T-cell (primary cell): ENCODE results near the gene TGM2. TPM values are rescaled to one million over a fixed set of nuclear protein-coding genes. Genes with fewer than 3 reads are reported as not detected.

Source experiments
- ATAC-seq, 4 experiments: fragments of 200-7000 bp in 3 of 4; fragments of 150-1000 bp in 1 of 4; cut with Tn5 transposase; replicated peaks in 1 of 4; 1 replicate in 3 of 4; 2 replicates in 1 of 4; pipeline ENCODE4 v1.10.0; 2021; ENCODE audit warnings: moderate library complexity in 3 of 4, mild to moderate bottlenecking in 2 of 4, moderate number of reproducible peaks in 1 of 4
- CTCF ChIA-PET, 2 donors: fragments of 300-600 bp; sonication (Branson Sonifier 250); formaldehyde crosslinking; loops; one replicate each; lab custom pipeline; 2022; ENCODE audit warnings: antibody characterized with exemption in 2 of 2; lab: Charles Lee
- POLR2A ChIA-PET, 2 donors: fragments of 300-600 bp; sonication (Branson Sonifier 250); formaldehyde crosslinking; loops; one replicate each; lab custom pipeline; 2022; ENCODE audit warnings: antibody characterized with exemption in 2 of 2; lab: Charles Lee
- DNase-seq, 35 experiments: peaks; one replicate each; pipeline versions ENCODE4 v3.0.0 to v3.0.0-alpha.2; 2013 to 2023
- H3K27ac ChIP-seq: one replicate; pipeline ENCODE4 v1.5.1; 2013; ENCODE audit warnings: low read length
- H3K27me3 ChIP-seq, 2 experiments: replicated peaks in 1 of 2; 1 replicate in 1 of 2; 2 replicates in 1 of 2; pipeline versions ENCODE4 v1.6.1 to v1.7.0; 2013; ENCODE audit warnings: low read length in 1 of 2, mixed read lengths in 1 of 2; ENCODE audit not compliant: control insufficient read depth in 2 of 2, insufficient read depth in 2 of 2; ENCODE audit errors: extremely low read depth in 1 of 2
- H3K36me3 ChIP-seq, 2 donors: 1 replicate in 1 of 2; 2 replicates in 1 of 2; pipeline versions ENCODE4 v1.6.1 to v1.7.0; 2013; ENCODE audit warnings: low read length in 1 of 2; ENCODE audit not compliant: control insufficient read depth in 2 of 2, insufficient read depth in 1 of 2; ENCODE audit errors: extremely low read depth in 1 of 2
- H3K4me1 ChIP-seq, 2 experiments: 1 replicate in 1 of 2; 2 replicates in 1 of 2; pipeline versions ENCODE4 v1.6.1 to v1.7.0; 2013; ENCODE audit warnings: low read length in 2 of 2, mixed read lengths in 1 of 2; ENCODE audit not compliant: insufficient read depth in 2 of 2, control insufficient read depth in 1 of 2; ENCODE audit errors: extremely low read depth in 1 of 2
- H3K4me3 ChIP-seq, 2 donors: 1 replicate in 1 of 2; 2 replicates in 1 of 2; pipeline versions ENCODE4 v1.5.1 to v1.7.0; 2013; ENCODE audit warnings: mild to moderate bottlenecking in 2 of 2, low read length in 1 of 2, moderate library complexity in 1 of 2; ENCODE audit not compliant: control insufficient read depth in 1 of 2; ENCODE audit errors: extremely low read depth in 1 of 2
- H3K9me3 ChIP-seq: 2 replicates; pipeline ENCODE4 v1.7.0; 2013
- H3K27ac Mint-ChIP-seq, 2 donors: one replicate each; pipeline ENCODE4 v1.8.0; 2020 to 2021; ENCODE audit warnings: mild to moderate bottlenecking in 2 of 2, mixed read lengths in 2 of 2
- H3K27me3 Mint-ChIP-seq, 2 donors: one replicate each; pipeline ENCODE4 v1.8.0; 2021 to 2022; ENCODE audit warnings: mixed read lengths in 2 of 2
- H3K36me3 Mint-ChIP-seq: one replicate; pipeline ENCODE4 v1.8.0; 2021; ENCODE audit warnings: mixed read lengths
- H3K4me1 Mint-ChIP-seq, 3 donors: one replicate each; pipeline ENCODE4 v1.8.0; 2020 to 2022; ENCODE audit warnings: mixed read lengths in 3 of 3, mild to moderate bottlenecking in 1 of 3
- H3K4me3 Mint-ChIP-seq, 3 donors: one replicate each; pipeline ENCODE4 v1.8.0; 2020 to 2022; ENCODE audit warnings: mild to moderate bottlenecking in 3 of 3, mixed read lengths in 3 of 3, moderate library complexity in 3 of 3
- H3K9me3 Mint-ChIP-seq, 3 donors: one replicate each; pipeline ENCODE4 v1.8.0; 2020 to 2022; ENCODE audit warnings: mixed read lengths in 3 of 3
- WGBS: methylation state at CpG from one replicate; pipeline ENCODE4 v1.1.5; 2013; ENCODE audit warnings: missing lambda C conversion rate; ENCODE audit not compliant: insufficient coverage; 5-methylcytosine and 5-hydroxymethylcytosine counted together
- total RNA-seq, 35 experiments: library from RNA in 6 of 35; stranded (reverse) in 6 of 35; fragments of 120-200 nt in 1 of 35; gene quantifications; one replicate each; pipeline versions ENCODE4 v1.2.1 to v1.2.4 and lab custom pipeline; 2013 to 2026

Gene TGM2
- total RNA-seq (1 to 10 TPM in 2 of 5 donors, under 1 TPM in 1, not detected in 2; 0.62 to 1.8 (median 1.2) TPM), total RNA-seq (lab: John Stamatoyannopoulos, UW) (0 to 2.3 (median 0.22) reads per million in 29 experiments)
- total RNA-seq (2013) = 0.09 TPM

DNA sequence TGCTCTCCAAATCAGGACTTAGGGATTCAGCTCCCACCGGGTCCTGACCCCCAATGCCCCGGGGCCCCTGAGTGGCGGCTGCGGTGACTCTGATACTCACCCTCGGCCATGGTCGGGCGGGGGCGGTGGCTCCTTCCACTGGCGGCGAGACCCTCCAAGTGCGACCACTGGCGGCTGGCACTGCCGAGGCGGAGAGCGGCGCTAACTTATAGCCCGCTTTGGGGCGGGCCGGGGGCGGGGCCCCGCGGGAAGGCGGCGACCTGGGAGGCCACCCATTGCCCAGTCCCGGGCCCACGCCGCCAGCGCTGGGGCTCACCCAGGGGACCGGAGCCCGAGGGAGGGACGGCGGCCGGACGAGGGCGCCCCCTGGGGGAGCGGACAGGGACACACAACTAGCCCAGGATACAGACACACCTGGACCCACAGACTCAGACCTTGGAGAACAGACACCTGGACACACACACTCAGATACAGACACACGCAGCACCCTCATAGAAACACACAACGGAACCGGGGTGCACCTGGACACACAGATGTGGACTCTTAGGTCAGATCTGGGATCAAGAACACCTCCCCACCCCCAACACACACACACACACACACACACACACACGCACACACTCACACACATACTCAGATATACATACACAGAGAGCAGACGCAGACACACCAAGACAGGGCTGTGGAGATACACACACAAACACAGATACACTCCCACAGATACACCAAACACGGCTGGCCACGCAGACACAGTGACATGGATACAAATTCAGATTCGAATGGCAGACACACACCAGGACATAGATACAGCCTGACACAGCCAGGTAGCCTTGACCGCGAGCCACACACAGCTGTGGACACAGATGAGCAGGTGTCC, at the start of gene TGM2:
TGM2 (minus strand) TSS at position 182 of the 877 bp plus-strand sequence; CDS start at position 110, 72 bp downstream.
- H3K36me3 Mint-ChIP-seq = no peaks in the 10 kb centered on the region
- peak; percentile 41 to 61 (median 56) for ATAC-seq
- no peak within 1 kb of the TSS for H3K27ac ChIP-seq
- H3K27ac Mint-ChIP-seq = no peak within 1 kb of the TSS
- H3K36me3 ChIP-seq = no peaks in the 10 kb centered on the region
- peak within 1 kb of the TSS in 1 of 3 donors; percentile 10 for H3K4me3 Mint-ChIP-seq
- H3K4me3 ChIP-seq = no peak within 1 kb of the TSS
- peaks cover 0 to 45% of the 10 kb centered on the region in 2 experiments for H3K27me3 ChIP-seq
- ChIA-PET POLR2A (no interaction called here), CTCF (no interaction called here)
- H3K9me3 Mint-ChIP-seq = no peaks in the 10 kb centered on the region
- WGBS = 14% methylated on average over 46 of the region's 46 CpGs
- no peaks in the 10 kb centered on the region for H3K9me3 ChIP-seq
- peaks cover 5 to 11% (median 7%) of the 10 kb centered on the region in 3 donors for H3K4me1 Mint-ChIP-seq
- peaks cover 0 to 5% of the 10 kb centered on the region in 2 experiments for H3K4me1 ChIP-seq
- peak in 27 of 35 experiments; percentile 4 to 59 (median 21) for DNase-seq
- H3K27me3 Mint-ChIP-seq = peaks cover 19 to 37% of the 10 kb centered on the region in 2 donors

DNA sequence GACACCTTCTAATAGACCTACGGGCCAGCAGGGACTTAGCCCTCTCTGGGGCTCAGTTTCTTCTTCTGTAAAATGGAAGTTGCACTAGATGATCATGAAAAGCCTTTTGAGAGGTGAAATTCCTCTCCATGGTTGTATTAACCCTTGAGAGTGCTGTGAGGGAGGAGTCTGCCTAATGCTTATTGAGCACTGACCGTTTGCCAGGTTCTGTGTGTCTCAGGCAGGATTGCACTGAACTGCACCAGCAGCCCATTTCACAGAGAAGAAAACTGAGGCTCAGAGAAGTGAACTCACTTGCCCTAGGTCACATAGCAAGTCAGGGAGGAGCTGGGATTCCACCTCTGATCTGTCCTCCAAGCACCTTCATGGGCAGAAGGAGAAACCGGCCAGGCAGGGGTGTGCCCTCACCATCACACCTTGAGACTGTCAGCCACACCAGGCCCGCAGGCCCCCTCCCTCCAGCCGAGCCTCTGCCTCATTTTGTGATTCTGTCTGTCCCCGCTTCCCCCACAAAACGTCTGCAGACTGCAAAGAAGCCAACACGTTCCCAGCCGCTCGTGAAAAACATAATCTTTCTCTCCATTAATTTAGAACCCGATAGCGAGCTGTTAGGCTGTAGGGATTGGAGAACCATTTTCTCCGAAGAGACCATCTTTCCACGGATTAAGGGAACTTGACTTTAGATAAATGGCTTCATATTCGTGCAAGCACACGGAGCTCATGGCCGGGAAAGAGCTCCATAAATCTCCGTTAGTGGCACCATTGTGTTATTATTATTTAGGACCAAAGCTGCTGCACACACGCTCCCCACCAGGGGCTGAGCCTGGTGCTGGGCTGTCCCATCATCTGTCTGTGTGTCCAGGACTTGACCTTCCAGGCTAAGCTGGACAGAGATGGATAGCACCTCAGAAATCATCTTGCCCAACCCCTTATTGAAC, 49.5 kb upstream of the TGM2 start:
- Mint-ChIP-seq H3K36me3 (no peaks in the 10 kb centered on the region), H3K9me3 (no peaks in the 10 kb centered on the region), H3K4me3 (no peak overlapping the region), H3K4me1 (no peaks in the 10 kb centered on the region), H3K27me3 (peaks cover 0 to 5% of the 10 kb centered on the region in 2 donors), H3K27ac (no peak overlapping the region)
- POLR2A ChIA-PET = no interaction called here
- peaks cover 0 to 34% of the 10 kb centered on the region in 2 experiments for H3K27me3 ChIP-seq
- H3K9me3 ChIP-seq = no peaks in the 10 kb centered on the region
- no peak for ATAC-seq
- H3K27ac ChIP-seq = no peak overlapping the region
- CTCF ChIA-PET = no interaction called here
- no peak overlapping the region for H3K4me3 ChIP-seq
- no peaks in the 10 kb centered on the region for H3K36me3 ChIP-seq
- no peak for DNase-seq
- H3K4me1 ChIP-seq = no peaks in the 10 kb centered on the region
- 77% methylated on average over 10 of the region's 19 CpGs for WGBS

DNA sequence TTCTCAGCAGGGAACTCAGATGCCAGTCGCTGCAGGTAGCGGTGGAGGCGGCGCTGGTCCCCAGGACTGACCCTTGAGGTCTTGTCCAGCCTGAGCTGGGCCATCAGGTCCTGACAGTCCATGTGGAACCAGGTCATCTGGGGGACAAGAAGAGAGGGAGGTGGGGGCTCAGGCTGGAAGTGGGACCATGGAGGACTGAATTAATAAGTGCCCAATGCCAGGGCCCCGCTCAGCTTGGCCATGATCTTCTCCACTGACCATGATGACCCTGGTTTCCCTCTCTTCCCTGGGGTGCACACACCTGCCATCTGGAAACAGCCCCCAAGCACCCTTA, 48.5 kb upstream of the TGM2 start:
- Mint-ChIP-seq H3K27me3 (peaks cover 2 to 8% of the 10 kb centered on the region in 2 donors), H3K36me3 (no peaks in the 10 kb centered on the region), H3K4me3 (no peak overlapping the region), H3K4me1 (no peaks in the 10 kb centered on the region), H3K9me3 (no peaks in the 10 kb centered on the region), H3K27ac (no peak overlapping the region)
- H3K9me3 ChIP-seq = no peaks in the 10 kb centered on the region
- ChIA-PET POLR2A (no interaction called here), CTCF (interaction anchor here in 1 of 2 donors (0.5 kb wide), 1 partner anchor 1375 kb away, joined by 3 read pairs; no protein-coding TSS in a partner anchor)
- DNase-seq = no peak
- H3K4me3 ChIP-seq = no peak overlapping the region
- H3K27me3 ChIP-seq = peaks cover 0 to 40% of the 10 kb centered on the region in 2 experiments
- no peaks in the 10 kb centered on the region for H3K4me1 ChIP-seq
- WGBS = 95% methylated on average over 4 of the region's 5 CpGs
- H3K27ac ChIP-seq = no peak overlapping the region
- H3K36me3 ChIP-seq = no peaks in the 10 kb centered on the region
- no peak for ATAC-seq

DNA sequence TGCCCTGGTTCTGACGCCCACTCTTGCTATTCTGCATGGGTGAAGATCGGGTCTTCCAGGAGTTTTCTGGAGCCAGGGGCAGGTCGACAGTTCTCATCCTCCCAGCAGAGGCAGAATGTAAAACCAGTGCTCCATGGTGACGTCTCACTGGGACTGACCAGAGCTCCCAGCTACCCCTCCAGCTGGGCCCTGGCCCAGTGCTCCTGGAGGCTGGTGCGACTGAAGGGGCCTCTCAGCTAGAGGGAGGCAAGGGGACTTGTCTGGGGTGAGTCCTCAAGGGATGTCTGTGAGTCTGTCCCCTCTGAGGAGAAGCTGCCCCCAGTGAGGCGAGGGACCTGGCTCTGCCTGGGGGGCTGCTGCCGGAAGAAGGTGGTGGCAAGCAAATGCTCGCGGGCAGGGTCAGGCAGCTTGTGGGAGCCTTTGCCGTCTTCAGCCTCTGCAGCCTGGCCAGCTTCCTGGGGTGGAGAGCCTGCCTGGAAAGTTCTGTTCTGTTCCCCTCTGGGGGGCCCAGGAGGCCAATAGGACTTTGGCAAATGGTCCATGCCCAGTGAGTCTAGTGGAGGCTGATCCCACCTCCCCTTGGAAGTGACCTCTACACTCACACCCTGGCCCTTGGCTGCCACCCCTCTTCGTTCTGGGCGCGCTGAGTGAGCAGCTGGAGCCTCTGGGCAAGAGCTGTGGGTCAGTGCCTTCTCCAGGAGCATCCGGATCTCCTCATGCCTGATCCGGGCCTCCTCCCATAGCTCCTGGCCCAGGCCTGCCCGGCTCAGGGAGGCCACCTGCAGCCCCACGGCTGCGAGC, 47.9 kb upstream of the TGM2 start:
- H3K27ac ChIP-seq = no peak overlapping the region
- Mint-ChIP-seq H3K36me3 (no peaks in the 10 kb centered on the region), H3K27ac (no peak overlapping the region), H3K4me1 (no peaks in the 10 kb centered on the region), H3K9me3 (no peaks in the 10 kb centered on the region), H3K4me3 (no peak overlapping the region), H3K27me3 (peaks cover 6 to 12% of the 10 kb centered on the region in 2 donors)
- no peaks in the 10 kb centered on the region for H3K9me3 ChIP-seq
- ChIA-PET CTCF (interaction anchor here (0.5 to 3.6 kb wide), 2 partner anchors 8 to 1375 kb away, joined by 3 to 12 read pairs; no protein-coding TSS in a partner anchor), POLR2A (no interaction called here)
- no peaks in the 10 kb centered on the region for H3K4me1 ChIP-seq
- H3K4me3 ChIP-seq = no peak overlapping the region
- DNase-seq (no peak), ATAC-seq (no peak)
- WGBS = 76% methylated on average over 17 of the region's 18 CpGs
- H3K27me3 ChIP-seq = peaks cover 0 to 36% of the 10 kb centered on the region in 2 experiments
- H3K36me3 ChIP-seq = no peaks in the 10 kb centered on the region

DNA sequence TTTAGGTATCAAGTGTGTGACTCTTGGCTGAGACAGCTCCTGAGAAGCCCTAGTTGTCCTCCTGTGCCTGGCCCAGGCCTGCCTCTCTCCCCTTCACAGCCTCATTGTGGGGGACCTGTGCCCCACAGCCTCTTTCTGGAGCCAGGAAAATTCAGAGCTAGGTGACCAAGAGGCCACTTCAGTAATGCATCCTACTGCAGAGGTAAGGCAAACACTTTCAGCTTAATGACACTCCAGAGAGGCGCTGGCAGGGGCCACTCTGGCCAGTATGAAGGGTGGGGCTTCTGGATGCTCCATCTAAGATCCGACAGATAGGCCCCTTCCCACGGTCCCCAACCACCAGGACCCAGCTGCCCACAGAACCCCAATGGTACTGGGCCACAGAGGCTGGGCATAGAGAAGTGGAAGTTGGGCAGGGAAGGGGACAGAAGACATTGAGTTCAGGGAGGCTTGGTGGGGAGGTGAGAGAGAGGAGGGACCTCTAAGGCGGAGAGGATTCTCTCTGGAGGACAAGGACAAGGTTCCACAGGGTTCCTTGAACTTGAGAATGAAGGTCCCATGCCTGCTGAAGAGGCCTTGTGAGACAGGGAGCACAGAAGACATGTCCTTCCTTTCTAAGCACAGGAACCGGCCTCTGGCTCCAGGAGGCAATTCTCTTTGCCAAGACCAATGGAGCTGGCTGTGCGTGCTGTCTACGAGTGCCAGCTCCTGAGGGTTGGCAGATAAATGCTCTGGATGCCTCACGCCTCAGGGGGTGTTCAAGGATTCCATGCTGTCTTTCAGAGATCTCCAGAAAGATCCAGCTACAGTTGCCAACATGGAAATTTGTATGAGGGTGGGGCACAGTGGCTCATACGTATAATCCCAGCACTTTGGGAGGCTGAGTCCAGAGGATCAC, 46.4 kb upstream of the TGM2 start:
- H3K4me3 ChIP-seq = no peak overlapping the region
- DNase-seq = no peak
- Mint-ChIP-seq H3K4me3 (no peak overlapping the region), H3K4me1 (no peaks in the 10 kb centered on the region), H3K36me3 (no peaks in the 10 kb centered on the region), H3K9me3 (no peaks in the 10 kb centered on the region), H3K27ac (no peak overlapping the region), H3K27me3 (peaks cover 6 to 14% of the 10 kb centered on the region in 2 donors)
- no peaks in the 10 kb centered on the region for H3K4me1 ChIP-seq
- H3K27me3 ChIP-seq = peaks cover 0 to 36% of the 10 kb centered on the region in 2 experiments
- no peaks in the 10 kb centered on the region for H3K36me3 ChIP-seq
- ChIA-PET POLR2A (no interaction called here), CTCF (interaction anchor here in 1 of 2 donors (3.6 kb wide), 1 partner anchor 10 kb away, joined by 12 read pairs; no protein-coding TSS in a partner anchor)
- H3K9me3 ChIP-seq = no peaks in the 10 kb centered on the region
- no peak for ATAC-seq
- WGBS = 79% methylated on average over 6 of the region's 9 CpGs
- H3K27ac ChIP-seq = no peak overlapping the region
